GM18867 (cell line): ENCODE results near the gene SLC41A3.
"Not testable (repeated sequence)": the region's sequence is repeated elsewhere in the genome, so short reads cannot be mapped to it uniquely, and the experiment has no call there.

Source experiments
- ATAC-seq: cut with Tn5 transposase; IDR thresholded peaks from one replicate; pipeline ENCODE4 v1.9.1; 2021; ENCODE audit warnings: mild to moderate bottlenecking, moderate library complexity; ENCODE audit not compliant: unreplicated experiment

The SLC41A3 gene

GRCh38 chr3:126056088-126056487 lies 27.8 kb downstream of the SLC41A3 start:
- no peak for ATAC-seq

GRCh38 chr3:126054870-126055269 lies 29.1 kb downstream of the SLC41A3 start:
- ATAC-seq = no peak

DNA sequence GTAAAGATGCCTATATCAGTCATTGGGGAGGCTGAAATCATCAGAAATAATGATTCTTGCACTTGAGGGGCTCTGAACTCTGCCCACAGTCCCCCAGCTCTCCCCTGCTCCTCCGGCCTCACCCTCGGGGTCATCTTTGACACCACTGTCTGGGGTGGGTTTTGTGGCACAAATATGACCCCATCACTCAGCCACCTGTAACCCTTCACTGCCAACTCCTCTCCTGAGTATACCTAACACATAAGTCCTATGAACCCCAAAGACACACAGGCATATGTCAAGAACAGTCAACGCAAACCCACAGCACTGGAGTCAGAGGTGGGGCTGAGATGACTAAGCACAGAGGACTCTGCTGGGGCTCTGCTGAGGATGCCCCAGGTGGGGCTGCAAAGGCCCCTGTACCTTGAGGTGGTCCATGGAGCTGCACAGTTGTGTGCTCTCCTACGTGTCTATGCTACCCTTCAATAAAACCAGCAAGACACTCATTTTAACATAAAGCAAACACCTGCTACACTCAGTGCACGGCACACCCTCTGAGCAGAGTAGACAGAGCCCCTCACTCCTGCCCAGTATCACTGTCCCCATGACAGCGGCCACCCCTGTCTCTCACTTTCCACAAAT lies 29.9 kb downstream of the SLC41A3 start:
- ATAC-seq = no peak

DNA sequence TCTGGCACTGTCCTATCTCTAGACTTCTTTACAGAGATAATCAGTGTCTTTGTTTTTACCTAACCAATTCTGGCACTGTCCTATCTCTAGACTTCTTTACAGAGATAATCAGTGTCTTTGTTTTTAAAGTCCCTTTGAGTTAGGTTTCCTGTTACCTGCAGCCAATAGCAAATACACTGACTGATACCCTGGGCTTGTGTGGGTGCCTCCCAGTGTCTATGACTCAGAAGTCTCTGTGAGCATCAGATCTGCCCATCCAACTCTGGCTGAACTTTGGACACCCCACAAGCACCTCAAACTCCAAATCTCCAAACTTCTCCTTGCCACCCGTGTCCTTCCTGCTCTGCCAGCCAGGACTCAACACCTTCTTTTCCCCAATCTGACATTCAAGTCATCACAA lies 30.4 kb downstream of the SLC41A3 start:
- ATAC-seq = no peak

DNA sequence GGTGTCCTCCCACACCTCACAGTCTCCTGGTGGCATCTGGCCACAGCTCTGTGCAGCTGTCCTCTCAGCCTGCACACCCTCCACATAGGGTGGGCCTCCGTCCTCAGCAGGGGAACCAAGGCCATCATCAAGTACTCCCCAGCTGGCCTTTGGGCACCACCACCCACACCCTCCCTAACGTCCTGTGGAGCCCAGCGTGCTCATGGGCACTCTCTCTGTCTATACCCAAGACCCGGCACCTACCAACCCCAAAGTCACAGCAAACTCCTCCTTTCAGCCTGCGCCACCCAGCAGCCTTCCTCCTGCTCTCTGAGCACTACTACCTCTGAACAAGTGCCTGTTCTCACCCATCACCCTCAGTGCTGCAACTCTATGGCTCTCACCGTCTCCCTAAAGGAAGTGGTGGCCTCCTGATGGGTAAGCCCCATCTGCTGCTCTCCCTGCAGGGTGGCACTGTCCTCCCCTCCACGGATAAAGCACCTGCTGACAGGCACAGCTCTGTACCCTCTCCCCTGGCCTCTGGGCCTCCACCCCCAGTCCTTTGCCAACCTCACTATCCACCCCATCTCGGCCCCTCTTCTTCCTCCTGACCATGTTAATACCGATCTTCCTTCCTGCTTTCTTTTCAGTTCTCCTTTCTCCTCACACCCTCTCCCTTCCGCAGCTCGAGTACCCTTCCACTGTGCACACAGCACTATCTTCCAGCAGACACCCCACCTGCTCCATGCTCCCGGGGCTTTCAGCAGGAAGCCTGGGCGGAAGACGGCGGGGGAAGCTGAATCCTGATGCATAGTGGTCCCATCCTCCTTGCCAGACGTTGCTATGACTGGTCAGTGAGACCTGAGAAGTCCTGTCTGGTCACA lies 31.5 kb downstream of the SLC41A3 start:
- ATAC-seq = no peak

GRCh38 chr3:126051741-126052140 lies 32.2 kb downstream of the SLC41A3 start:
- ATAC-seq = no peak

DNA sequence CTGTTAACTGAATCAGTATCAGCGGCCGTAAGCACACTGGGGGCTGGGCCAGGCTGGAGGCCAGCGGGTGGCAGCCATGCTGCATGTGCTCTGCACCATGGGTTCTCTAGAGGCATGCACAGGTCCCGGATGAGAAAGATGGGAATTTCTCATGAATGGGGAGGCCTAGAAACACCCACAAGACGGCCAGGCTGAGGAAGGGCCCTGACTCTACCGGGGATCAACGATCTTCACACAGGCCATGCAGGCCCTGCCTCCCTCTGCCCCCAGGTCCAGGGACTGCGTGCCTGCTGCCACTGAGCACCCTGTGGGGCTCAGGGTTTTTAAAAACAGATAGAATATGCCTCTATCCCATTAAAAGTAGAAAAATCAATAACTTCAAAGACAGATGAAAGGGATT lies 32.7 kb downstream of the SLC41A3 start:
- ATAC-seq = no peak

DNA sequence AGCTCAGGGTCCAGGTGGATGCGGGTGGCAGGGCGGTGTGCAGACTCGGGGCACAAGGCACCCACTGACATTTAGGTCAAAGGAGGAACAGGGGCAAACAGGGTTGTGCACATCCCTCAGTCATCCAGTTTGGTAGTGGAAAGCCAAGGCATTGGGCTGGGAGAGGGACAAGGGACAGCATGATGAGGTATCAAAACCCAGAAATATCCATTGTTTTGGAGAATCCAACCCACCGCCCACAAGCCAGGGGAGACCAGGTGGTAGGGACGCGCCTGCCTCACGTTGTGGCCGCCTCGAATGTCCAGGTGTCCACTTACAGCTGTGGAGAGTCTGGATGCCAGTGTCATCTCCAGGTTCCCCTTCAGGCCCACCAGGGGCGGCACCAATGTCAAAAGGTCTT lies 33.3 kb downstream of the SLC41A3 start:
- no peak for ATAC-seq

GRCh38 chr3:126050050-126050392 lies 33.9 kb downstream of the SLC41A3 start:
- ATAC-seq = no peak

- ATAC-seq = no peak
Measured at GRCh38 chr3:126049289-126050049, 34.5 kb downstream of the SLC41A3 start.

DNA sequence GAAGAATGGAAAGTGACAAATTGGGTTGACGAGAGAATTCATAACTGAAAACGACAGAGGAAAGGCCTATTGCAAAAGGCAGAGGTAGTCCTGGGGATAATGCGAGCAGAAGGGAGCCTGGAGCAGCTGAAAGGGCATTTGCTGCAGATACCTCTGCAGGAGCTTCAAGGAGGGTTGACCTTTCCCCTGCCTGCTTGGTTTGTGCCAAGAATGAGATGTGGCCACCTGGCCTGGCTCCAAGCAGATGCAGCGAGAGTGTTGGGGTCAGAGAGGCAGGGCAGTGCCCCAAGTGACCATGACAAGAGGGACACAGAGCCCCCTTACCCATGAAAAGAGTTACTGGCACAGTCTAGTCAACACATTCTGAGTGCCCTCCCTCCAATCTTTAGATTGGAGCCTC lies 43.5 kb downstream of the SLC41A3 start:
- no peak for ATAC-seq

GRCh38 chr3:126039870-126040269 lies 44.1 kb downstream of the SLC41A3 start:
- ATAC-seq = no peak

GRCh38 chr3:126038791-126039190 lies 45.1 kb downstream of the SLC41A3 start:
- not testable (repeated sequence) for ATAC-seq

GRCh38 chr3:126036056-126036549 lies 47.8 kb downstream of the SLC41A3 start:
- ATAC-seq = no peak

- no peak for ATAC-seq
Measured at GRCh38 chr3:126035362-126036050, 48.4 kb downstream of the SLC41A3 start.

DNA sequence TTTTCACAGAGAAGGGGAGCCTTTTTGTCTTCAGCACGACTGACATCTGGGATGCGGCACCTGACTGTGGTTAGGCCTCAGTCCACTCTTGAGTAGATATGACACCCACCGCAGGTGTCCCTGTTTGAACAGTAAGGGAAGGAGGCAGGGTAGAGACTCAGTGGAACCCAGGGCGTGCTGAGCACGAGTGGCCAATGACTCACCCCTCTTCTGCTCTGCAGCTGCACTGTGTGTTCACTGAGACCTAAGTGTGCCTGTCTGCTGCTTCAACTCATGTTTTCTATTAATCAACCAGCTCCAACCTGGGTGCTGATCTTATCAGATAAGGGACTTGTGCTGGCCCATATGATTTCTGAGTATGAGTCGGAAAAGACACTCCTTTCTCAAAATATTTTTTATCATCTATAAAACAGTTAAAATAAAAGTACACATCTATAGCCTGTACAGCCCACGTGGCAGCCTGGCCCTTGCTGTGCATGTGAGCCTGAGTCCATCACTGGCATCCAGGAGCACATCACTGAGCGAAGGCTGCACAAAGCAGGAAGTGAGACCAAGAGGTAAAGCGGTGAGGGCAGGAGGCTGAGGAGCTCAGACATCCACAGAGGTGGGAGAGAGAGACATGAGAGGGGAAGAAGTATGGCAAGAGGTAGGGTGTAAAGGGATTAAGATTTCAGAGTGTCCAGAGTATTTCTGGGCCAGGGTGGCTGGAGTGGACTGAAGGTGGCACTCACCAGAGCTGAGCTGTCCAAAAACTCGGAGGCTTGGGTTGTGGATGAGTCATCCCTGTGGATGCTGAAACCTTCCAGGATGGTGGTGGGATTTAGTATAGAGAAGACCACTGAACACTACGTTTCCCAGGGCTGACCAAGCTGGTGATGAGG lies 49.2 kb downstream of the SLC41A3 start:
- ATAC-seq = no peak

GRCh38 chr3:126033765-126034164 lies 50.2 kb downstream of the SLC41A3 start:
- ATAC-seq = no peak

DNA sequence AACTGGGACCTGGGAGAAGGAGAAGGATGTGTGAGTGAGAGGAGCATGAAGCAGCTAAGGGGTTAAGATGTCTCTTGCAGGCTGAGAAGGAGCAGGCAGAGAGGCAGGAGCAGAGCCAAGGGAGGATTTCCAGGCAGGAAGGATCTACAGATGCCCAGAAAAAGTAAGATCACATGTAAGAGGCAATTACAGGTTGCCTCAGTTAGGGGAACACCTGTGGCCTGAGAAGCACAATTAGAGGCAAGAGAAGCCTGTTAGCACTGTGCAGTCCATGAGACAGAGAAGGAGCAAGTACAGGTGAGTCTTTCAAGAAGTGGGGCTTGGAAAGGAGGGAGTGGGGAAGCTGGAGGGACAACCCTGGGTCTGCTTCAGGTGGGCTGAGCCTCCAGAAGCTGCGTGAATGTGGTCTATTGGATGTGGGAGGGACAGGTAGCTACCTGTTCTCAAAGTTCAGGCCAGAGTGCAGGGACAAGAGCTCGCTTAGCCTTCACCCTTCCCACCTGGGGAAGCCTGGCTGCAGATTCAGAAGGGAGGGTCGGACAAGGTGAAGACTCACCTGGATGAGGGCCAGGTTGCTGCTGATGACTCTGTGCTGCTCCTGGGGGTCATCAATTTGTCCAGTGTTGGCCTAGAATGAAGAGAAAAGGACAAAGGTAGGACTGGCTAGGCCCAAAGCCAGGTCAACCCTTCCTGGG lies 50.7 kb downstream of the SLC41A3 start:
- no peak for ATAC-seq

GRCh38 chr3:126031981-126032471 lies 51.9 kb downstream of the SLC41A3 start:
- ATAC-seq = no peak
